Stimulated activated CD8-positive, alpha-beta memory T cell treated with anti-CD3 and anti-CD28 coated beads, Interleukin-7, amount 100 ng/mL, for 4 hours (primary cell): Measurements from ENCODE around the gene ARMC10.
"Not testable (repeated sequence)": the region's sequence is repeated elsewhere in the genome, so short reads cannot be mapped to it uniquely, and the experiment has no call there.

Experiments used
- DNase-seq, 2 donors: peaks; one replicate each; pipeline ENCODE4 v3.0.0-alpha.2; 2020; ENCODE audit warnings: low read depth in 2 of 2

The ARMC10 gene

DNA sequence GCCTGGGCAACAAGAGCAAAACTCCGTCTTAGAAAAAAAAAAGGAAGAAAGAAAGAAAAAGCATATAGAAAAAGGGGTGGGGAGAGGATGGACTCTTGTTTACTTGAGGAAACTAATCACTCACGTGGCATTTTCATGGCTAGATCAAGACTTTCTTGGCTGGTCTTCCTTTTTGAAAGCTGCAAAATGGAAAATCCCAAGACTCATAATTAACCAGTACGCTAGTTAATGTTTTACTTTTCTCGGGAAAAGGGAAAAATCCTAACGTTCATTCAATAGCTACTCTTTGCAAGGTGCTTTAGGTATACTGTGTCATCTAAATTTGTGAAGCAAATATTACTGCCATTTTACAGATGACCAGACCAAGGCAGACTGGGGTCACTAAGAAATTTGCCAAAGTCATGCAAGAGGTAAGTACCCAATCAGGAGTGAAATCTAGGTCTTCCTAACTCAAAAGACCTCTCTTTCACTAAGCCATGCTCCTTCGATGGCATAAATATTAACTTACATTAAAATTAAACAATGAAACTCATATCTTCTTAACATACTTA lies 49.6 kb downstream of the ARMC10 start:
- DNase-seq = no peak

DNA sequence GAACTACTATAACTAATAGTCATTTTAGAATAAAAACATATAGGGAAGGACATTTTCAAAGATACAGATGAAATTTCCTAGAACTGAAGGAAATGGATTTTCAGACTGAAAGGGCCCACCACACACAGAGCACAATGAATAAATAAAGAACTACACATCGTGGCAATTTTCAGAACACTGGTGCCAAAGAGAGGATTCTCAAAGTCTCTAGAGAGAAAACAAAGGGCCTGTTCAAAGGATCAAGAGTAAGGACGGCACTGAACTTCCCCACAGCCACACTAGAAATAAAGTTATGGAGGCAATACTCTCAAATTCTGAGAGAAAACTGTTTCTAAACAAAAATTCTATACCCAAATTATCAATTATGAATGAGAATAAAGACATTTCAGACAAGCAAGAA lies 52.1 kb downstream of the ARMC10 start:
- no peak for DNase-seq

DNA sequence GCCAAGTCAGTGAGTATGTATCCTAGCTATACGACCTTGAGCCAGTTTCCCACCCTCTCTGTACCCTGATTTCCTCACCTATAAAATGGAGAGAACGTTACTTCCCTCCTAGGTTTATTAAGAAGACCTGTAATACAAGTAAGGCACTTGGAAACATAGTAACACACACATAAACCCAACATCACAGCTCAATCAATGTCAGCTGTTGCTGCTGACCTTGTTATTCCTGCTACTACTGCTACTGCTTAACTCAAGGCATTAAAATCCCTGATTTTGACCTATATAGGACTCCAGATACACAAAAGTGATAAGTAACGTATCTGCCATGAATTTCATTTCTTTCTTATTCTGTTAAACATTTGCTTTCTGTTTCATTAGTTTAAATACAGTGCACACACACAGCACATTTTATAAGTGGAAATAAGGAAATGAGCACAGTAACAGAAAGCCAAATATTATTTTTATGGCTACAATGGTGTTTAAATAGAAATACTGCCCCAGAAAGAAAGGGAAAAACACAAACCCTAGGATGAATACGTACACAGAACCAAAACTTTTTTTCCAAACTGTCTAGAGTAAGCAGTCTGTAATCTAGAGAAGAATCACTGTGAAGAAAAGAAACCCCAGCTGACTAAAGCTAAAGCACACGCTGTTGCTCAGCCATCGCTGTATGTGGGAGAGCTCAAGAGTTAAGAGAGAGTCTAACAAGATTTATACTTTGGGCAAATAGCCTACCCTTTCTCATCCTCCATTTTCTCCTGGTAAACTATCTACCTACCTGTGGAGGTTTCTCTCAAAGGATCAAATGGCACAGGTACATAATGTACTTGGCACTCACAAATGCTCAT lies 55.0 kb downstream of the ARMC10 start:
- DNase-seq = no peak

DNA sequence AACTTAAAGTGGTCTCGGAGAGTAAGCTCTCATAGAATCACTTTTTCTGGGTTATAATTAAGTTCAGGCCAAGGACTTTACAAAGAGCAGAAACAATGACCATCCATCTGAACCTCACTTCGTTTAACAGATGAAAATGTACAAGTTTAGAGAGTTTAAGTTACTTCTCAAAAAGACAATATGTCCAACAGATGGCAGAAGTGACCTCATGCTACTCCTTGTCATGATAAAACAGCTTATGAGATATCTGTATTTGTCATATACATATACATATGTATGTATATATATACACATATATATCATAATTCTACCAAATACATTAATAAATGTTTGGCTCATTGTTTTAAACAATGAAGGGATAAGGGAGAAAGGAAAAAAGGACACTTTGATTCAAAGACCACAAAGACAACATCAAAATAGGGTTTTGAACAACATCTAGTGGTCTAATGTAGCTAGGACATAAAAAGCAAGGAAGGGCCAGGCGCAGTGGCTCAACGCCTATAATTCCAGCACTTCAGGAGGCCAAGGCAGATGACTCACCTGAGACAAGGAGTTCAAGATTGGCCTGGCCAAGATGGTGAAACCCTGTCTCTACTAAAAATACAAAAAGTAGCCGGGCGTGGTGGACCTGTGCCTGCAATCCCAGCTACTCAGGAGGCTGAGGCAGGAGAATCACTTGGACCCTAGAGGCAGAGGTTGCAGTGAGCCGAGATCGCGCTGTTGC lies 56.1 kb downstream of the ARMC10 start:
- no peak for DNase-seq

DNA sequence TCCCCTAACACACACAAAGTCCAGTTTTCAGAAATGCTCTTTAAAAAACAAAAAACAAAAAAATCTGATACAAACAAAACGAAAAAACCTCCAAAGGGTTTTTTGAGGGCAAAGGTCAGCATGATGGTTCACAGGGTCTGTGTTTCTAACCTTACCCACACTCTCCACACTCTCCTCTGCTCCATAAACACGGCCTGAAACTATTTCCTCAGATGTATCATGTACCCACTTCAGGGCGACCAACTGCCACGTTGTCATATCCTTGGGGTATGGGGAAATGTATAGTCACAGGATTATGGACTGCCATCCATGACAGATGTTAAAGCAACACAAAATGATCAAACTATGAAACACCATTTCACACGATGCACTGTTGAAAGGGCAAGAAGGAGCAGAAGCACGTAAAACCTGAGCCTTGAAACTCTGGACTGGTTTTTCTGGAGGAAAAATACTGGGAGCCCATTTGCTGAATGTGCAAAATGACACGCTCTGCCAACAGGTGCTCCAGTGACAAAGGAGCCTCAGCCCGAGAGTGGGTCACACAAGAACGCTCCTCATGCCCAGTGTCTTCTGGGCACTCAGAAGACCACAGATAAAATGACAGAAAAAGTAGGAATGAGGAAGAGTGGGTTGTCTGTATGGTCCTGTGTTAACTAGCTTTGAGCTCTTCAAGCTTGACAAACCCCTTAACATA lies 58.2 kb downstream of the ARMC10 start:
- no peak for DNase-seq

DNA sequence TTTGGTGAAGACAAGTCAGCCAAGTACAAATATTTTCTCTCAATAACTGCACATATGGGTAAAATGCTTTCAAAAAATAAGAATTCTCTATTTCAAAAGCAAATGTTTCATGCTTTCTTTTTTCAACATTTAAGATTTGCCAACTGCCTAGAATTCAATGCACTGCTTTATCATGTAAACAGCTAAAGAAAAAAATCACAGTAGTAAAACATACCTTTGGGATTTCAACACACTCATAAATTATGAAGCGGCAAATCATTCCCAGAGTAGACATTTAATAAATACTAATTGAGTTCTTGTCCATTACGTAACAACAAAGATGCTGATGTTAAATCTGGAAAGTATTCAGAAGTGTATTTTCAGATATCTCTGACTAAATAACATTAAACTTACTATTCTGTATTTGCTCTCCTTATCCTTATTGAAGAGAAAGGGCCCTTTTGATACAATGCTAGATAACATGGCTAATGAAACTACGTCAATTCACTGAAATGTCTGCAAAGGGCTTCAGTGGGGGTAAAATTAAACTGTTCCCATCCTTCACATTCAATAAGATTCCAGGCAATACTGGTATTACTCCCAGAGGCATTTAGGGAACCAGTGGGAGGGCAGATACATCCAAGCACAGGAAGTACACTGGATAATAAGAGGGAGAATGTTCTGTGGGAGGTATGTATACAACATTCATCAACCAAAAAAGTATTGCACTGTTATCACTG lies 60.1 kb downstream of the ARMC10 start:
- no peak for DNase-seq

DNA sequence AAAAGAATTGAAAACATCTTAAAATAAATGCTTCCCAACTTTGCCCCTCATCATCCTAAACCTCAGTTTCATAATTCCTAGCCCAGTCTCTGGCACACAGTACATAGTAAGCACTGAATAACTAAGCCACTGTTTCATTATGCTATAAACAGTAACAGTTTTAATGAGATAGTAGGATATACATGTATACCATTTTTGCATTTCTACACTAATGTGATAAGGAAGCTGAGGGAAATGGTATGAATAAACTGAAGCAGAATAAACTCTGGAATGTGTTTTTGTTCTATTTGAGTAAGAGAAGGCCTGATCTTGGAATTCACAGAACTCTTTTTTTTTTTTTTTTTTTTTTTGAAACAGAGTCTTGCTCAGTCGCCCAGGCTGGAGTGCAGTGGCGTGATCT lies 65.1 kb downstream of the ARMC10 start:
- no peak for DNase-seq

DNA sequence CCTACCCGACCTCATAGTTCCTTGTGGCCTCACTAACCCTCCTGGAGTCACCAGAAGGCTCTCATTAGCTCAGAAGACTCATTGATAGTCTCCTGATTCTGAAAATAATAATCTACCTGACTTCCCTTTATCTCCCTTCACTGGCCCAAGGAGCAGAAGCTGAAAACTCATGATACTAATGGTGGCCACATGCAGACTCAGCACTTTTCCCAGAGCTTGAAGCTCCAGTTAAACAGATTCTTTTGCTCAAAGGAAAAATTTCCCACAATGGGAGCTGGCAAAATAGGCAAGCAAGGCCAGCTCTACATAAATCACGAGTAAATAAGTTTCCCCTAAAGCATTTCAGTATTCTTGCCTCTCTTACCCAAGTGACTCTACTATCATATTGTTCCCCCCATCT lies 65.7 kb downstream of the ARMC10 start:
- no peak for DNase-seq

DNA sequence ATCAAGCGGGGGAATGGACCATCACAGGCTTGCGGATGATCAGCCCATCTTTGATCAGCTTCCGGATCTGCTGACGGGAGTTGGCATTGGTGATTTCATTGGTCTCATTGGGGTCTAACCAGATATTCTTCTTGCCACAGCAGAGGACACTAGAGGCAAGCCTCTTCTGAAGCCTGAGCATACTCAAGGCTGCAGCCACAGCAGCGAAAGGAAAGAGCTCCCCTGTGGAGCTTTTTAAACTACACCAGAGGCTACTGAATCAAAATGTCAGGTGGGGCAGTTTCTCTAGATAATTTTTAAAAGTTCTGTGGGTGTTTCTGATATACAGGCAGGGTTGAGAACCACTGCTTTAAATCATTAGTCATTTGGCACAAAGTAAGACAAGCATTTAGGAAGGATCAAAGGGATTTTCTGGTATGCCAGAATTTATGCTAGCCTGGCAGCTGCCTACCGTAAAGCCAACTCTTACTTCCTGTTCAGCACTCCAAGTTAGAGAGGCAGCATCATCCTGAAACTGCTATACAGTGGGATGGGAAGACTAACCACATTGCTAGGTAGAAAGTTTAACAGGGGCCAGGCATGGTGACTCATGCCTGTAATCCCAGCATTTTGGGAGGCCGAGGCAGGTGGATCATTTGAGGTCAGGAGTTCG lies 66.9 kb downstream of the ARMC10 start:
- DNase-seq = no peak

DNA sequence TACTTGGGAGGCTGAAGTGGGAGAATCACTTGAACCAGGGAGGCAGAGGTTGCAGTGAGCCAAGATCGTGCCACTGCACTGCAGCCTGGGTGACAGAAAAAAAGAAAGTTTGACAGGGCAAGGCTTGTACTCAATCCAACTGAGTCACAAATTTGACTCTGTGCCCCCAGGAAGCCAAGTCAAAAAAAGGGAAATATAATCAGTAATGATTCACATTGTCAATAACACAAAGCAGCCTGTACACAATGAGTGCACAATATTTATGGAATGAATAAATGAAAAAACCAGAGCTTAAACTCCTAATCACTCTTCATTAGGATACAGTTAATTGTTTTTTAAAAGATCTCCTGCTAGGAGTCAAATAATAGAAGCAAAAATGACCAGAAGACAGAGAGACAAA lies 67.6 kb downstream of the ARMC10 start:
- no peak for DNase-seq

DNA sequence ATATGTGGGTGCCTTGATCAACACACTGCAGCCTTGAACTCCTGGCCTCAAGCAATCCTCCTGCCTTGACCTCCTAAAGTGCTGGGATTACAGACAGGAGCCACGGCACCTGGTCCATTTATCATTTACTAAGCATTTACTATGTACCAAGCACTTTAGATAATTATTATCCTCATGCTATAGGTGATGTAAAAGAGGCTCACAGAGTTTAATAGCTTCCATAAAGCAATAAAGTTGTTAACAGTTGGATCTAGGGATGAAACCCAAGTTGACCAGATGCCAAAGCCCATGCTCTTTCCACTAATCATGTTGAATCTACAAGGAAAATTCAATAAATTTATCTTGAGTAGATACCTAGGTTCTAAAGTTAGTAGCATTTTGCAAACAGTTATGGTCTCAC lies 68.9 kb downstream of the ARMC10 start:
- no peak for DNase-seq

DNA sequence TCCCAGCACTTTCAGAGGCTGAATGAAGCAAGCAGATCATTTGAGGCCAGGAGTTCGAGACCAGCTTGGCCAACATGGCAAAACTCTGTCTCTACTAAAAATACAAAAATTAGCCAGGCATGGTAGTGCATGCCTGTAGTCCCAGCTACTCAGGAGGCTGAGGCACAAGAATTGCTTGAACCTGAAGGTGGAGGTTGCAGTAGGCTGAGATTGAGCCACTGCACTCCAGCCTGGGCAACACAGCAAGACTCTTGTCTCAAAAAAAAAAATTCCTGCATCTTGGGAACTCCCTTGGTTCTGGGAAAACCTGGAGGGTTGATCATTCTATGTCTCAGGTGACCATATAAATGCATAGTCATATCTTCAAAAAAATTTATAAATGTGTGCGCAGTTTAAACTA lies 69.8 kb downstream of the ARMC10 start:
- DNase-seq = not testable (repeated sequence)

DNA sequence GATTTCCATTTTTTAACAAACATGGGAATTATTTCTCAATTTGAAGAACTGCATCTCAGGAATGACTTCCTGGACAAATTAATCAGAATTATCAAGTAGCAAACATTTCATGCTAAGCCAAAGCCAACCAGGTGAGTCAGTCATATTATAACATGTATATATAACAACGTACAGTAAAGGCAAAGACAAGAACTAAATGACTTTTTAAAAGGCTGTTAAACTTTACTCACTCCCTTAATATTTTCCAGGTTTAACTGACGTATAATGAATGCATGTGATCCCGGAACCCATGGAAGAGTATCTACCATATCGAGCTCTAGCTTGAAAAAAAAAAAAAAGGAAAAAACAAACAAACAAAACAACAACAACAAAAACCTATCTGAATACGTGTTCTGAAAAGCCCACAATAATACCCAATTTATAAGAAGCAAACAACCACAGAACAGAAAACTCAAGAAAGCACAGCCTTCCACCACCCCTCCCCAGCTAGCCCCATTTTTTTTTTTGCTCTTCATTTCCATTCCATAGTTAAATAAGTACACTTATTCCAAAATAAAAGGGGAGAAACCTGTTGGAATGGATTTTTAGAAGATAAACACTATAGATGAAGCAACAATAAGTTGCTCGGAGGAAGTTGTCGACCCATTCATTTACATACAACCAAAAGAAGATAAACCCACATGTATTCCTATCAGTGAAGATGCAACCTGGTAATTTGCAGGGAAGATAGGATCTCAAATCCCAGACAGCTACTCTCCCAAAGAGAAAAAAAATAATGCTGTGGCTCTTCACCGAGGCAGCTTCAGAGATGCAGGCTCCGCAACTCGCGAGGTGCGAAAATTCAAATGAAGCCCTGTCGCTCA lies 73.4 kb downstream of the ARMC10 start:
- DNase-seq = no peak
